GM19023 (cell line): ENCODE data around the gene PGM2.
A peak's percentile ranks its signal among the peaks of the same experiment; 100 is the strongest.
"Not testable (repeated sequence)": the region's sequence is repeated elsewhere in the genome, so short reads cannot be mapped to it uniquely, and the experiment has no call there.

ENCODE experiments used
- ATAC-seq: cut with Tn5 transposase; IDR thresholded peaks from one replicate; pipeline ENCODE4 v1.9.1; 2021; ENCODE audit warnings: mild to moderate bottlenecking, moderate library complexity; ENCODE audit not compliant: unreplicated experiment

Gene PGM2

GRCh38 chr4:37816719-37817118, 9.8 kb upstream of the PGM2 start:
- no peak for ATAC-seq

GRCh38 chr4:37818752-37819151, 7.7 kb upstream of the PGM2 start:
- ATAC-seq: no peak

- not testable (repeated sequence) for ATAC-seq
Measured at GRCh38 chr4:37820458-37820857, 6.0 kb upstream of the PGM2 start.

- ATAC-seq: no peak
Measured at GRCh38 chr4:37821953-37822605, 4.4 kb upstream of the PGM2 start.

- ATAC-seq: not testable (repeated sequence)
Measured at GRCh38 chr4:37825501-37825900, 985 bp upstream of the PGM2 start.

GRCh38 chr4:37825968-37826294, 555 bp upstream of the PGM2 start:
- peak; percentile 10 for ATAC-seq

- ATAC-seq: peak; percentile 45
Measured at GRCh38 chr4:37827030-37827685, 672 bp downstream of the PGM2 start.

GRCh38 chr4:37827802-37828321, 1.4 kb downstream of the PGM2 start:
- ATAC-seq: no peak

GRCh38 chr4:37828843-37829242, 2.4 kb downstream of the PGM2 start:
- ATAC-seq: no peak

- ATAC-seq: no peak
Measured at GRCh38 chr4:37830640-37831039, 4.2 kb downstream of the PGM2 start.

GRCh38 chr4:37835031-37835430, 8.5 kb downstream of the PGM2 start:
- ATAC-seq: no peak

GRCh38 chr4:37835806-37836205, 9.3 kb downstream of the PGM2 start:
- no peak for ATAC-seq

GRCh38 chr4:37836274-37836673, 9.8 kb downstream of the PGM2 start:
- ATAC-seq: no peak

- no peak for ATAC-seq
Measured at GRCh38 chr4:37836838-37837440, 10.5 kb downstream of the PGM2 start.

- ATAC-seq: no peak
Measured at GRCh38 chr4:37837446-37837845, 11.0 kb downstream of the PGM2 start.

- no peak for ATAC-seq
Measured at GRCh38 chr4:37839426-37839825, 12.9 kb downstream of the PGM2 start.

GRCh38 chr4:37844204-37844603, 17.7 kb downstream of the PGM2 start:
- ATAC-seq: no peak

GRCh38 chr4:37845201-37845600, 18.7 kb downstream of the PGM2 start:
- ATAC-seq: no peak

GRCh38 chr4:37847311-37847884, 20.9 kb downstream of the PGM2 start:
- no peak for ATAC-seq

- no peak for ATAC-seq
Measured at GRCh38 chr4:37852376-37852775, 25.9 kb downstream of the PGM2 start.

- ATAC-seq: no peak
Measured at GRCh38 chr4:37858112-37858511, 31.6 kb downstream of the PGM2 start.

GRCh38 chr4:37858872-37859271, 32.4 kb downstream of the PGM2 start:
- ATAC-seq: no peak
